GM23338 (cell line): Measurements from ENCODE around the gene PALLD.

Experiments used
- CREB1 ChIP-seq: fragments of 250-450 bp; sonication (Bioruptor Pico); IDR thresholded peaks from 2 replicates; pipeline ENCODE4 v1.5.0; 2020; ENCODE audit warnings: low read depth, mild to moderate bottlenecking, moderate library complexity
- CTCF ChIP-seq, 2 experiments: fragments of 200-600 bp in 1 of 2; sonication (generic) in 1 of 2; conservative IDR thresholded peaks; 2 replicates each; pipeline versions ENCODE4 v1.5.1 to v1.6.1; 2016 to 2017; ENCODE audit warnings: antibody characterized with exemption in 2 of 2, low read depth in 2 of 2, mild to moderate bottlenecking in 2 of 2, moderate library complexity in 1 of 2
- ETS1 ChIP-seq: IDR thresholded peaks from 2 replicates; pipeline ENCODE4 v1.6.1; 2016; ENCODE audit warnings: antibody characterized with exemption
- EZH2 ChIP-seq: fragments of 200-600 bp; sonication (generic); IDR thresholded peaks from one replicate; pipeline ENCODE4 v1.8.0; 2017; ENCODE audit warnings: antibody characterized with exemption, mild to moderate bottlenecking, low read depth; ENCODE audit not compliant: unreplicated experiment
- EZH2phosphoT487 ChIP-seq: fragments of 200-600 bp; sonication (generic); IDR thresholded peaks from one replicate; pipeline ENCODE4 v1.8.1; 2018; ENCODE audit warnings: antibody characterized with exemption; ENCODE audit not compliant: unreplicated experiment
- NANOG ChIP-seq: IDR thresholded peaks from 2 replicates; pipeline ENCODE4 v1.6.1; 2016; ENCODE audit warnings: antibody characterized with exemption, borderline replicate concordance
- POLR2AphosphoS5 ChIP-seq: IDR thresholded peaks from 2 replicates; pipeline ENCODE4 v1.6.1; 2016; ENCODE audit warnings: antibody characterized with exemption, low read depth
- REST ChIP-seq: IDR thresholded peaks from one replicate; pipeline ENCODE4 v1.6.1; 2018; ENCODE audit warnings: antibody characterized with exemption; ENCODE audit not compliant: unreplicated experiment
- STAT1 ChIP-seq: IDR thresholded peaks from one replicate; pipeline ENCODE4 v1.6.1; 2016; ENCODE audit warnings: antibody characterized with exemption; ENCODE audit not compliant: unreplicated experiment
- ZNF331 ChIP-seq: fragments of 250-450 bp; sonication (Bioruptor Pico); IDR thresholded peaks from 2 replicates; pipeline ENCODE4 v1.5.0; 2020; ENCODE audit warnings: low read depth, mild to moderate bottlenecking, moderate library complexity
- ZNF462 ChIP-seq: fragments of 250-450 bp; sonication (Bioruptor Pico); IDR thresholded peaks from 2 replicates; pipeline ENCODE4 v1.5.0; 2020; ENCODE audit warnings: mild to moderate bottlenecking, moderate library complexity

GRCh38 chr4:168761066-168761465 is 264.2 kb downstream of the PALLD start:
- TF ChIP-seq CTCF (conservative IDR thresholded peaks at IDR 0.05; ENCODE audit: low read depth in 2 of 2) (no peak), REST (no peak), POLR2AphosphoS5 (no peak), EZH2 (no peak), STAT1 (no peak), ZNF331 (CRISPR knock-in tag) (no peak), EZH2phosphoT487 (no peak), CREB1 (CRISPR knock-in tag) (no peak), ETS1 (no peak), ZNF462 (CRISPR knock-in tag) (no peak), NANOG (no peak)
